Non-pigmented ciliary epithelial cell (primary cell): ENCODE data around the gene FGF1.
A peak's percentile ranks its signal among the peaks of the same experiment; 100 is the strongest.

ENCODE experiments used
- DNase-seq: peaks from one replicate; pipeline ENCODE4 v3.0.0-alpha.2; 2010; ENCODE audit warnings: low read depth

FGF1 gene

GRCh38 chr5:142576303-142576702 lies 109.6 kb downstream of the FGF1 start:
- no peak for DNase-seq

GRCh38 chr5:142572006-142572405 lies 113.9 kb downstream of the FGF1 start:
- DNase-seq = no peak

GRCh38 chr5:142571371-142571770 lies 114.5 kb downstream of the FGF1 start:
- DNase-seq = no peak

- DNase-seq = no peak
Measured at GRCh38 chr5:142569905-142570304, 116.0 kb downstream of the FGF1 start.

- no peak for DNase-seq
Measured at GRCh38 chr5:142568996-142569335, 116.9 kb downstream of the FGF1 start.

- peak; percentile 46 for DNase-seq
Measured at GRCh38 chr5:142568283-142568995, 117.5 kb downstream of the FGF1 start.

GRCh38 chr5:142561486-142562097 lies 124.3 kb downstream of the FGF1 start:
- no peak for DNase-seq

- no peak for DNase-seq
Measured at GRCh38 chr5:142561029-142561428, 124.9 kb downstream of the FGF1 start.

- no peak for DNase-seq
Measured at GRCh38 chr5:142552107-142552506, 133.8 kb downstream of the FGF1 start.

GRCh38 chr5:142551338-142552067 lies 134.4 kb downstream of the FGF1 start:
- no peak for DNase-seq

- DNase-seq = no peak
Measured at GRCh38 chr5:142550471-142550870, 135.4 kb downstream of the FGF1 start.

GRCh38 chr5:142549834-142550233 lies 136.1 kb downstream of the FGF1 start:
- DNase-seq = no peak

- peak; percentile 94 for DNase-seq
Measured at GRCh38 chr5:142548739-142549275, 137.1 kb downstream of the FGF1 start.

GRCh38 chr5:142547445-142548380 lies 138.2 kb downstream of the FGF1 start:
- no peak for DNase-seq

GRCh38 chr5:142545650-142546322 lies 140.1 kb downstream of the FGF1 start:
- peak; percentile 31 for DNase-seq

- DNase-seq = peak; percentile 41
Measured at GRCh38 chr5:142544946-142545649, 140.8 kb downstream of the FGF1 start.

GRCh38 chr5:142544071-142544753 lies 141.7 kb downstream of the FGF1 start:
- no peak for DNase-seq

GRCh38 chr5:142542906-142543305 lies 143.0 kb downstream of the FGF1 start:
- no peak for DNase-seq
